Stimulated activated CD4-positive, alpha-beta T cell treated with anti-CD3 and anti-CD28 coated beads, Interleukin-4, amount 100 ng/mL, for 48 hours (primary cell): ENCODE results near the gene ATP6V1G3.

Source experiments
- DNase-seq, 2 donors: peaks; one replicate each; pipeline ENCODE4 v3.0.0-alpha.2; 2020; ENCODE audit warnings: low read depth in 2 of 2

ATP6V1G3 gene

GRCh38 chr1:198542632-198543031 lies 2.2 kb upstream of the ATP6V1G3 start:
- DNase-seq: no peak

GRCh38 chr1:198541737-198542136 lies 1.3 kb upstream of the ATP6V1G3 start:
- DNase-seq: no peak

- no peak for DNase-seq
Observed at GRCh38 chr1:198538579-198539364, 1.7 kb downstream of the ATP6V1G3 start.

- DNase-seq: no peak
Observed at GRCh38 chr1:198535631-198536030, 4.8 kb downstream of the ATP6V1G3 start.

GRCh38 chr1:198534548-198535418 lies 5.7 kb downstream of the ATP6V1G3 start:
- DNase-seq: no peak

GRCh38 chr1:198531891-198532290 lies 8.6 kb downstream of the ATP6V1G3 start:
- no peak for DNase-seq

GRCh38 chr1:198530953-198531352 lies 9.5 kb downstream of the ATP6V1G3 start:
- no peak for DNase-seq

- DNase-seq: no peak
Observed at GRCh38 chr1:198529414-198529813, 11.1 kb downstream of the ATP6V1G3 start.

- no peak for DNase-seq
Observed at GRCh38 chr1:198528364-198528763, 12.1 kb downstream of the ATP6V1G3 start.

- no peak for DNase-seq
Observed at GRCh38 chr1:198524556-198524955, 15.9 kb downstream of the ATP6V1G3 start.

- DNase-seq: peak in 1 of 2 donors; percentile 20
Observed at GRCh38 chr1:198524127-198524526, 16.4 kb downstream of the ATP6V1G3 start.

GRCh38 chr1:198523182-198523950 lies 17.1 kb downstream of the ATP6V1G3 start:
- no peak for DNase-seq

- no peak for DNase-seq
Observed at GRCh38 chr1:198520524-198521254, 19.8 kb downstream of the ATP6V1G3 start.

- DNase-seq: peak in 1 of 2 donors; percentile 8
Observed at GRCh38 chr1:198519639-198520501, 20.6 kb downstream of the ATP6V1G3 start.

- DNase-seq: no peak
Observed at GRCh38 chr1:198517623-198518199, 22.8 kb downstream of the ATP6V1G3 start.

- DNase-seq: no peak
Observed at GRCh38 chr1:198500096-198500495, 40.4 kb downstream of the ATP6V1G3 start.

- DNase-seq: no peak
Observed at GRCh38 chr1:198499588-198499987, 40.9 kb downstream of the ATP6V1G3 start.

- DNase-seq: no peak
Observed at GRCh38 chr1:198498881-198499280, 41.6 kb downstream of the ATP6V1G3 start.

GRCh38 chr1:198498103-198498385 lies 42.4 kb downstream of the ATP6V1G3 start:
- DNase-seq: no peak
